OCI-LY3 (cell line): Measurements from ENCODE around the gene SYNPO2.
A peak's percentile ranks its signal among the peaks of the same experiment; 100 is the strongest.

Source experiments
- H2AFZ ChIP-seq: fragments of 200-600, 300-600 bp; shearing (Covaris generic); 2 replicates; pipeline ENCODE4 v1.6.0; 2014; ENCODE audit warnings: antibody characterized with exemption, low read depth, low read length
- H3K27ac ChIP-seq: fragments of 200-600, 300-600 bp; sonication (generic); 2 replicates; pipeline ENCODE4 v1.5.1; 2014; ENCODE audit warnings: mild to moderate bottlenecking, low read length, moderate library complexity, mixed read lengths
- H3K27me3 ChIP-seq: fragments of 200-600, 300-600 bp; sonication (generic); 2 replicates; pipeline ENCODE4 v1.6.1; 2014; ENCODE audit warnings: low read depth, low read length, mixed read lengths
- H3K36me3 ChIP-seq: fragments of 200-600, 300-600 bp; sonication (generic); replicated peaks from 2 replicates; pipeline ENCODE3; 2014; ENCODE audit warnings: low read depth, low read length, mixed read lengths
- H3K4me1 ChIP-seq: fragments of 300-600, 200-600 bp; sonication (generic); 2 replicates; pipeline ENCODE4 v1.6.1; 2014; ENCODE audit warnings: low read length, mixed read lengths
- H3K4me2 ChIP-seq: fragments of 200-600, 300-600 bp; sonication (generic); 2 replicates; pipeline ENCODE4 v1.6.1; 2014; ENCODE audit warnings: low read length, mixed read lengths
- H3K4me3 ChIP-seq: fragments of 300-600, 200-600 bp; sonication (generic); 2 replicates; pipeline ENCODE4 v1.5.1; 2014; ENCODE audit warnings: antibody characterized with exemption, mild to moderate bottlenecking, low read length, moderate library complexity
- H3K79me2 ChIP-seq: fragments of 300-600, 200-600 bp; shearing (Covaris generic); 2 replicates; pipeline ENCODE4 v1.6.1; 2014; ENCODE audit warnings: mild to moderate bottlenecking, low read length, mixed read lengths
- H3K9ac ChIP-seq: fragments of 300-600, 200-600 bp; shearing (Covaris generic); 2 replicates; pipeline ENCODE4 v1.6.0; 2014; ENCODE audit warnings: mild to moderate bottlenecking, low read length, moderate library complexity
- H3K9me3 ChIP-seq: fragments of 200-600, 300-600 bp; shearing (Covaris generic); 2 replicates; pipeline ENCODE4 v1.6.1; 2014; ENCODE audit warnings: low read length, mixed read lengths; ENCODE audit not compliant: insufficient read depth
- H4K20me1 ChIP-seq: fragments of 200-600, 300-600 bp; sonication (generic); 2 replicates; pipeline ENCODE4 v1.6.1; 2016; ENCODE audit warnings: low read length, mixed read lengths; ENCODE audit not compliant: insufficient read depth
- EZH2phosphoT487 ChIP-seq: fragments of 200-600 bp; shearing (Covaris generic); IDR thresholded peaks from 2 replicates; pipeline ENCODE4 v1.6.1; 2018; ENCODE audit warnings: antibody characterized with exemption, mixed run types, low read depth
- TF ChIP-seq, protein P1 (sequence below): fragments of 200-600, 300-600 bp; sonication (generic); IDR thresholded peaks from 2 replicates; pipeline ENCODE4 v1.5.1; 2014; ENCODE audit warnings: antibody characterized with exemption, low read length, low read depth

The SYNPO2 gene

DNA sequence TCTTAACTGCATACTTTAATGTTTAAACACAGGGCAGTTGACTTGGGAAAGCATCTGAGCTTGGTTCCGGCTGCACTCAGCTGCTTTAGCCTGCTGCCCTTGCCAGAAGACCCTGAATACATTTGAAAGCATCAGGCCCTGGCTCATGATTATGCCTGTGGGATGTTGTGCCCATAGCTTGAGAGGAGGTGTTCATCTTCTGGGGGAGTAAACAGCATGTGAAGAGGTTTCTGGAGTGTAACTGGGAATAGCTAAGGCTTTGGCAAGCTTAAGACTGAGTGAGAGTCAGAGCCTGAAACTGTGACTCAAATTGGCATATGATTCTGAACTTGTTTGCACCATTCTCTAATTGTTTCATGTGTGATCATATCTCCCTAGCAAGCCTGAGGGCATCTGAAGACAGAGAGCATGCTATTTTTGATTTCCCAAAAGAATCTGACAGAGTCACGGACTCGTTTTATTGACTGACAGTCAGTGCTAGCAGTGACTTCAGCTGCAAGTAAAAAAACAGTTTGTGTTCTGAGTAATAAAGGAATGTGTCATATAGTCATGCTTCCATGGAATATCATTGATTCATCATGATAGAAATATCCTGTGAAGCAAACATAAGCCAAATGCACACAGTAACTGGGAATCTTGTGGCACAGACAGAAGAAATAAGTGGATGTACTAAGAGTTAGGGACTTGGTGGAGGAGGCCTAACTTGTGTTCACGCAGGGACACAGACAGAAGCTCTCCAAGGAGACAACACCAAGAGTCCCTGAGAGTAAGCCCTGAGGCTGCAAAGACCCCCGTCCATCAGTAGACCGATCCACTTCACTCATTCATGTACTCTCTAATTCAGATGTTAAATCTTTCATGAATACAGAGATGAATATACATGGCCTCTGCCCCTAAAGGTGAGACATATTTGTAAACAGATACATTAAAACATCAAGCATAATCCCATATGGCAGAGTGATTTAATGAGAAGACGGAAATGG is 100.7 kb downstream of the SYNPO2 start:
- no peak overlapping the region for H3K27ac ChIP-seq
- no peak overlapping the region for H3K9ac ChIP-seq
- H3K4me2 ChIP-seq: no peak overlapping the region
- no peaks in the 10 kb centered on the region for H3K79me2 ChIP-seq
- peaks cover 18% of the 10 kb centered on the region for H3K4me1 ChIP-seq
- no peaks in the 10 kb centered on the region for H3K36me3 ChIP-seq
- H2AFZ ChIP-seq: no peak overlapping the region
- no peak overlapping the region for H3K4me3 ChIP-seq
- no peaks in the 10 kb centered on the region for H3K9me3 ChIP-seq
- TF ChIP-seq, protein P1, sequence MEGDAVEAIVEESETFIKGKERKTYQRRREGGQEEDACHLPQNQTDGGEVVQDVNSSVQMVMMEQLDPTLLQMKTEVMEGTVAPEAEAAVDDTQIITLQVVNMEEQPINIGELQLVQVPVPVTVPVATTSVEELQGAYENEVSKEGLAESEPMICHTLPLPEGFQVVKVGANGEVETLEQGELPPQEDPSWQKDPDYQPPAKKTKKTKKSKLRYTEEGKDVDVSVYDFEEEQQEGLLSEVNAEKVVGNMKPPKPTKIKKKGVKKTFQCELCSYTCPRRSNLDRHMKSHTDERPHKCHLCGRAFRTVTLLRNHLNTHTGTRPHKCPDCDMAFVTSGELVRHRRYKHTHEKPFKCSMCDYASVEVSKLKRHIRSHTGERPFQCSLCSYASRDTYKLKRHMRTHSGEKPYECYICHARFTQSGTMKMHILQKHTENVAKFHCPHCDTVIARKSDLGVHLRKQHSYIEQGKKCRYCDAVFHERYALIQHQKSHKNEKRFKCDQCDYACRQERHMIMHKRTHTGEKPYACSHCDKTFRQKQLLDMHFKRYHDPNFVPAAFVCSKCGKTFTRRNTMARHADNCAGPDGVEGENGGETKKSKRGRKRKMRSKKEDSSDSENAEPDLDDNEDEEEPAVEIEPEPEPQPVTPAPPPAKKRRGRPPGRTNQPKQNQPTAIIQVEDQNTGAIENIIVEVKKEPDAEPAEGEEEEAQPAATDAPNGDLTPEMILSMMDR: no peak
- TF ChIP-seq EZH2phosphoT487: no peak
- no peaks in the 10 kb centered on the region for H3K27me3 ChIP-seq
- no peaks in the 10 kb centered on the region for H4K20me1 ChIP-seq

DNA sequence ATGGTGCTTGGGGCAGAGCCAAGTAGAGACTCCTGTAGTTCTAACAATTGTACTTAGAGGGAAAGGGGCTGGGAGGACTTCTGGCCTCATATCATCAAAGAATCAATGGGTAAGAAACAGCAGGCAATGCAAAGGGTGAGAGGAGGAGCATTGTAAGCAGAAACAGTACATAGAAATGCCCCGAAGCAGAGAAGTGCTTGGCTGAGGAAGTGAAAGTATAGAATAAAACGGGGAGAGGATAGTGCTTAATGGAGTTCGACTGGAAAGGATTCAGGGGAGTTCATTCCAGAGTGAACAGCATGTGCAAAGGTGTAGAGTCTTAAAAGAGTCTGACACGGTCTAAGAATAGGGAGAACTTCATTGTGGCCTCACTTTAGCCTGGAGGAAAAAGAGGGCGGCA is 103.0 kb downstream of the SYNPO2 start:
- Histone ChIP-seq H3K36me3 (no peaks in the 10 kb centered on the region), H3K27me3 (no peaks in the 10 kb centered on the region), H2AFZ (peak overlapping the region; percentile 47; the same call in 1 of the 2 replicates), H3K9me3 (no peaks in the 10 kb centered on the region), H3K9ac (no peak overlapping the region), H3K4me1 (peaks cover 18% of the 10 kb centered on the region), H3K4me2 (peak overlapping the region; percentile 55), H4K20me1 (no peaks in the 10 kb centered on the region), H3K27ac (no peak overlapping the region), H3K4me3 (peak overlapping the region; percentile 14; the same call in 1 of the 2 replicates), H3K79me2 (no peaks in the 10 kb centered on the region)
- TF ChIP-seq, protein P1: no peak
- no peak for TF ChIP-seq EZH2phosphoT487

DNA sequence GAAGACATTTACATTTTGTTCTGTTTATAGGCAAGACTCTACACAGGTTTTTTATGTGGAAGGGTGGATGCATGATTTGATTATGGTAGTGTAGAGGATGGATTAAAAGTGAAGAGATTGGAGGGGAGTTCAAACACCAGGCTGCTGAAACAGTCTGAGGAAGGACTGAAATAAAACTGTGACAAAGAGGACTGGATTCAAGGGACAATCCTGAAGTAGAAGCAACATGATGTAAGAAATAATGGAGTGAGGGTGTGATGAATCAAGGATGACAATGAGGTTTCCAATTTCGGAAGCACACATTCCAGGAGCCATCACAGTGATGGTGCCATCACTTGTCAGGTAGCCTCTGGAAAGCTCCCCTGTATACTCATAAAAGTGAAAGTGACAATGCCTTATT is 103.5 kb downstream of the SYNPO2 start:
- Histone ChIP-seq H3K4me2 (peak overlapping the region; percentile 55; the same call in 1 of the 2 replicates), H3K9ac (no peak overlapping the region), H3K9me3 (no peaks in the 10 kb centered on the region), H3K4me3 (no peak overlapping the region), H3K4me1 (peaks cover 18% of the 10 kb centered on the region), H2AFZ (no peak overlapping the region), H4K20me1 (no peaks in the 10 kb centered on the region), H3K36me3 (no peaks in the 10 kb centered on the region), H3K79me2 (no peaks in the 10 kb centered on the region), H3K27me3 (no peaks in the 10 kb centered on the region), H3K27ac (no peak overlapping the region)
- no peak for TF ChIP-seq EZH2phosphoT487
- TF ChIP-seq, protein P1: no peak

DNA sequence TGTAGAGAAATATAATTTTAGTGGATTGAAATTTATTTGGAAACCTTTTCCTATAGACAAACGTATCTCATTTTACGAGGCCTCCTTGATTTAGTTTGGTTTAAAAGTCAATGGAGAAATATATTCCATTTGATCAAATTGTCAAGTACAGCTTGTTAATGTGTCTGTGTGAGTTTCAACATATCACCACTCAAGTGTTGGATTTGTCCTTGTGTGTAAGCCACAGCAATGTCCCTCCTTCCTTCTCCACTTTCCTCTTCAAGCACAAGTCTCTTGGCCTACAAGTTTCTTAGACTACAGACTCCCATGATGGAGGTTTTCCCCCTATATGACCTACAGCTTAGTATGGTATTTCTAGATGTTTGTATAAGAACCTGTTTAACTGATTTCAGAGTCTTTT is 104.7 kb downstream of the SYNPO2 start:
- Histone ChIP-seq H3K4me2 (no peak overlapping the region), H3K79me2 (no peaks in the 10 kb centered on the region), H3K27ac (no peak overlapping the region), H3K36me3 (no peaks in the 10 kb centered on the region), H4K20me1 (no peaks in the 10 kb centered on the region), H2AFZ (no peak overlapping the region), H3K4me1 (peaks cover 18% of the 10 kb centered on the region), H3K4me3 (no peak overlapping the region), H3K9me3 (no peaks in the 10 kb centered on the region), H3K27me3 (no peaks in the 10 kb centered on the region), H3K9ac (no peak overlapping the region)
- TF ChIP-seq, protein P1: no peak
- no peak for TF ChIP-seq EZH2phosphoT487
